ENCODE measurements around the gene GPR176.
"Not testable (repeated sequence)": the region's sequence is repeated elsewhere in the genome, so short reads cannot be mapped to it uniquely, and the experiment has no call there.

Gene GPR176

GRCh38 chr15:39856357-39856756 is 63.7 kb downstream of the GPR176 start:
- no peak for DNase-seq (ENCODE audit: low spot score)

- no peak for DNase-seq (ENCODE audit: low spot score)
Measured at GRCh38 chr15:39855400-39855799, 64.7 kb downstream of the GPR176 start.

- no peak for DNase-seq (ENCODE audit: low spot score)
Measured at GRCh38 chr15:39854161-39854560, 65.9 kb downstream of the GPR176 start.

GRCh38 chr15:39852250-39852649 is 67.8 kb downstream of the GPR176 start:
- no peak for DNase-seq (ENCODE audit: low spot score)

GRCh38 chr15:39851500-39852092 is 68.5 kb downstream of the GPR176 start:
- DNase-seq (ENCODE audit: low spot score), result no peak

- DNase-seq (ENCODE audit: low spot score), result no peak
Measured at GRCh38 chr15:39850436-39850835, 69.6 kb downstream of the GPR176 start.

- no peak for DNase-seq (ENCODE audit: low spot score)
Measured at GRCh38 chr15:39846108-39846507, 74.0 kb downstream of the GPR176 start.

GRCh38 chr15:39845582-39845981 is 74.5 kb downstream of the GPR176 start:
- no peak for DNase-seq (ENCODE audit: low spot score)

GRCh38 chr15:39843565-39843964 is 76.5 kb downstream of the GPR176 start:
- no peak for DNase-seq (ENCODE audit: low spot score)

GRCh38 chr15:39837454-39837853 is 82.6 kb downstream of the GPR176 start:
- no peak for DNase-seq (ENCODE audit: low spot score)

GRCh38 chr15:39835550-39835949 is 84.5 kb downstream of the GPR176 start:
- no peak for DNase-seq (ENCODE audit: low spot score)

GRCh38 chr15:39834256-39834655 is 85.8 kb downstream of the GPR176 start:
- no peak for DNase-seq (ENCODE audit: low spot score)

GRCh38 chr15:39833515-39833981 is 86.5 kb downstream of the GPR176 start:
- no peak for DNase-seq (ENCODE audit: low spot score)

GRCh38 chr15:39830166-39830565 is 89.9 kb downstream of the GPR176 start:
- DNase-seq (ENCODE audit: low spot score), result no peak

- DNase-seq (ENCODE audit: low spot score), result no peak
Measured at GRCh38 chr15:39828374-39828931, 91.6 kb downstream of the GPR176 start.

- no peak for DNase-seq (ENCODE audit: low spot score)
Measured at GRCh38 chr15:39826975-39827374, 93.1 kb downstream of the GPR176 start.

GRCh38 chr15:39823634-39824033 is 96.4 kb downstream of the GPR176 start:
- no peak for DNase-seq (ENCODE audit: low spot score)

GRCh38 chr15:39820050-39820602 is 99.9 kb downstream of the GPR176 start:
- DNase-seq (ENCODE audit: low spot score), result no peak

- DNase-seq (ENCODE audit: low spot score), result no peak
Measured at GRCh38 chr15:39819533-39819932, 100.5 kb downstream of the GPR176 start.

- DNase-seq (ENCODE audit: low spot score), result no peak
Measured at GRCh38 chr15:39817892-39818291, 102.2 kb downstream of the GPR176 start.

- no peak for DNase-seq (ENCODE audit: low spot score)
Measured at GRCh38 chr15:39814489-39814888, 105.6 kb downstream of the GPR176 start.

GRCh38 chr15:39812651-39813050 is 107.4 kb downstream of the GPR176 start:
- not testable (repeated sequence) for DNase-seq (ENCODE audit: low spot score)

- DNase-seq (ENCODE audit: low spot score), result no peak
Measured at GRCh38 chr15:39808909-39809308, 111.2 kb downstream of the GPR176 start.

- no peak for DNase-seq (ENCODE audit: low spot score)
Measured at GRCh38 chr15:39807791-39808190, 112.3 kb downstream of the GPR176 start.
